HEK293 (cell line): ENCODE results near the gene SUMO3.

ENCODE experiments used
- CTCF ChIA-PET: fragments of 350-600 bp; formaldehyde crosslinking; extraction: SDS; loops from one replicate; lab custom pipeline; 2021; ENCODE audit warnings: antibody characterized with exemption; lab: Yijun Ruan, JAX
- POLR2A ChIA-PET: fragments of 300-600 bp; formaldehyde crosslinking; extraction: SDS; loops from one replicate; lab custom pipeline; 2020; ENCODE audit warnings: antibody characterized with exemption, inconsistent platforms; lab: Yijun Ruan, JAX
- H3K27ac ChIP-seq: fragments of 200-500 bp; sonication (Bioruptor generic); 2 replicates; pipeline ENCODE4 v1.5.1; 2014; ENCODE audit warnings: low read depth, low read length, control low read depth, inconsistent platforms; ENCODE audit errors: extremely low read depth
- H3K36me3 ChIP-seq, 2 experiments: fragments of 200-500 bp in 1 of 2; sonication (Bioruptor generic) in 1 of 2; 1 replicate in 1 of 2; 2 replicates in 1 of 2; pipeline ENCODE4 v1.5.1; 2014 to 2017; ENCODE audit warnings: inconsistent platforms in 2 of 2, low read length in 2 of 2; ENCODE audit not compliant: control insufficient read depth in 2 of 2, insufficient read depth in 1 of 2
- H3K4me1 ChIP-seq: fragments of 200-500 bp; sonication (Bioruptor generic); 2 replicates; pipeline ENCODE4 v1.5.1; 2014; ENCODE audit warnings: mild to moderate bottlenecking, low read length, inconsistent platforms; ENCODE audit not compliant: control insufficient read depth, insufficient read depth
- H3K4me3 ChIP-seq: 2 replicates; pipeline ENCODE4 v1.5.1; 2011; ENCODE audit warnings: low read depth, mild to moderate bottlenecking, control low read depth, low read length, moderate library complexity
- H3K9me3 ChIP-seq: fragments of 200-500 bp; sonication (Bioruptor generic); 2 replicates; pipeline ENCODE4 v1.5.1; 2014; ENCODE audit warnings: low read depth, low read length, inconsistent platforms; ENCODE audit not compliant: control insufficient read depth, insufficient read depth
- GLI2 ChIP-seq: fragments of 450-650 bp; formaldehyde crosslinking; IDR thresholded peaks from 2 replicates; pipeline ENCODE4; 2017; ENCODE audit warnings: missing biosample characterization, missing genetic modification characterization, low read depth, borderline replicate concordance
- GLI4 ChIP-seq: fragments of 450-650 bp; formaldehyde crosslinking; IDR thresholded peaks from 2 replicates; pipeline ENCODE4 v1.5.1; 2016; ENCODE audit warnings: missing biosample characterization, missing genetic modification characterization
- IKZF3 ChIP-seq: fragments of 450-650 bp; IDR thresholded peaks from 2 replicates; pipeline ENCODE4 v1.5.0; 2018; ENCODE audit warnings: missing biosample characterization, mild to moderate bottlenecking, missing genetic modification characterization, moderate library complexity
- INSM2 ChIP-seq: fragments of 450-650 bp; formaldehyde crosslinking; IDR thresholded peaks from 2 replicates; pipeline ENCODE4 v1.5.1; 2016; ENCODE audit warnings: missing biosample characterization, missing genetic modification characterization
- REST ChIP-seq: fragments of 450-650 bp; formaldehyde crosslinking; IDR thresholded peaks from 2 replicates; pipeline ENCODE4 v1.5.1; 2016; ENCODE audit warnings: missing biosample characterization, missing genetic modification characterization
- ZBTB17 ChIP-seq: fragments of 450-650 bp; formaldehyde crosslinking; IDR thresholded peaks from 2 replicates; pipeline ENCODE4 v1.5.1; 2016; ENCODE audit warnings: missing biosample characterization, missing genetic modification characterization
- ZIC2 ChIP-seq: fragments of 450-650 bp; formaldehyde crosslinking; IDR thresholded peaks from 2 replicates; pipeline ENCODE4 v1.5.1; 2016; ENCODE audit warnings: missing biosample characterization, missing genetic modification characterization
- ZNF175 ChIP-seq: fragments of 450-650 bp; formaldehyde crosslinking; IDR thresholded peaks from 2 replicates; pipeline ENCODE4 v1.5.1; 2016; ENCODE audit warnings: missing biosample characterization, missing genetic modification characterization
- ZNF2 ChIP-seq: fragments of 450-650 bp; formaldehyde crosslinking; IDR thresholded peaks from 2 replicates; pipeline ENCODE4 v1.5.1; 2016; ENCODE audit warnings: missing biosample characterization, missing genetic modification characterization
- ZNF211 ChIP-seq: fragments of 450-650 bp; formaldehyde crosslinking; IDR thresholded peaks from 2 replicates; pipeline ENCODE4 v1.5.1; 2016; ENCODE audit warnings: low read depth, missing biosample characterization, missing genetic modification characterization
- ZNF341 ChIP-seq: fragments of 450-650 bp; formaldehyde crosslinking; IDR thresholded peaks from 2 replicates; pipeline ENCODE4; 2016; ENCODE audit warnings: low read depth, missing biosample characterization, missing genetic modification characterization
- ZNF473 ChIP-seq: fragments of 450-650 bp; formaldehyde crosslinking; IDR thresholded peaks from 2 replicates; pipeline ENCODE4 v1.5.1; 2017; ENCODE audit warnings: missing biosample characterization, missing genetic modification characterization
- ZNF558 ChIP-seq: fragments of 450-650 bp; formaldehyde crosslinking; IDR thresholded peaks from 2 replicates; pipeline ENCODE4 v1.5.1; 2016; ENCODE audit warnings: missing biosample characterization, missing genetic modification characterization
- ZNF645 ChIP-seq: fragments of 450-650 bp; formaldehyde crosslinking; IDR thresholded peaks from 2 replicates; pipeline ENCODE4; 2016; ENCODE audit warnings: missing biosample characterization, missing genetic modification characterization
- ZNF660 ChIP-seq: fragments of 450-650 bp; IDR thresholded peaks from 2 replicates; pipeline ENCODE4 v1.5.1; 2018; ENCODE audit warnings: missing biosample characterization, mild to moderate bottlenecking, missing genetic modification characterization
- ZNF670 ChIP-seq: fragments of 450-650 bp; formaldehyde crosslinking; IDR thresholded peaks from 2 replicates; pipeline ENCODE4 v1.5.1; 2016; ENCODE audit warnings: missing biosample characterization, missing genetic modification characterization, low read depth
- ZNF747 ChIP-seq: fragments of 450-650 bp; formaldehyde crosslinking; IDR thresholded peaks from 2 replicates; pipeline ENCODE4 v1.5.1; 2016; ENCODE audit warnings: missing biosample characterization, missing genetic modification characterization
- ZNF768 ChIP-seq: fragments of 450-650 bp; formaldehyde crosslinking; IDR thresholded peaks from 2 replicates; pipeline ENCODE4 v1.5.1; 2018; ENCODE audit warnings: missing biosample characterization, mild to moderate bottlenecking, missing genetic modification characterization
- ZNF785 ChIP-seq: fragments of 450-650 bp; formaldehyde crosslinking; IDR thresholded peaks from 2 replicates; pipeline ENCODE4 v1.5.1; 2016; ENCODE audit warnings: missing biosample characterization, missing genetic modification characterization

The SUMO3 gene

GRCh38 chr21:44854664-44855446 lies 37.0 kb upstream of the SUMO3 start:
- ChIA-PET CTCF (interaction anchor here (1.2 kb wide), 1 partner anchor 9 kb away, joined by 3 read pairs; no protein-coding TSS in a partner anchor), POLR2A (interaction anchor here (0.6 kb wide), 2 partner anchors 16 to 53 kb away, joined by 3 to 10 read pairs; partner anchors contain the start of gene UBE2G2)
- H3K36me3 ChIP-seq: peaks cover under 1 to 94% of the 10 kb centered on the region in 2 experiments; a peak in 2 of 3 replicates
- no peaks in the 10 kb centered on the region for H3K9me3 ChIP-seq
- peak; percentile 44; the same call in 1 of the 2 replicates for TF ChIP-seq ZBTB17 (tag by site-specific recombination)
- no peak for TF ChIP-seq ZIC2
- H3K27ac ChIP-seq: no peak overlapping the region
- no peak overlapping the region for H3K4me3 ChIP-seq
- no peaks in the 10 kb centered on the region for H3K4me1 ChIP-seq

GRCh38 chr21:44854391-44854663 lies 36.5 kb upstream of the SUMO3 start:
- POLR2A ChIA-PET: interaction anchor here (0.6 kb wide), 1 partner anchor 53 kb away, joined by 10 read pairs; the partner anchor contains the start of gene UBE2G2

More at GRCh38 chr21:44854391-44854663, 36.5 kb upstream of the SUMO3 start:
- Histone ChIP-seq H3K27ac (no peak overlapping the region), H3K36me3 (peaks cover 0 to 94% of the 10 kb centered on the region in 2 experiments; a peak in 2 of 3 replicates), H3K4me1 (no peaks in the 10 kb centered on the region), H3K4me3 (no peak overlapping the region), H3K9me3 (no peaks in the 10 kb centered on the region)
- no peak for TF ChIP-seq GLI2 (tag by site-specific recombination)
- TF ChIP-seq GLI4: no peak
- TF ChIP-seq ZNF2: no peak
- TF ChIP-seq ZNF768 (tag by site-specific recombination): no peak
- TF ChIP-seq ZNF341: no peak
- TF ChIP-seq ZNF175 (tag by site-specific recombination): no peak
- no peak for TF ChIP-seq ZNF785 (tag by site-specific recombination)
- no peak for TF ChIP-seq ZNF660 (tag by site-specific recombination)
- TF ChIP-seq ZNF645 (tag by site-specific recombination): no peak
- no peak for TF ChIP-seq ZNF747
- TF ChIP-seq IKZF3 (tag by site-specific recombination): no peak
- no peak for TF ChIP-seq ZNF558 (tag by site-specific recombination)
- TF ChIP-seq REST (tag by site-specific recombination): no peak
- TF ChIP-seq INSM2 (tag by site-specific recombination): no peak
- no peak for TF ChIP-seq ZNF211 (tag by site-specific recombination)
- no peak for TF ChIP-seq ZNF670 (tag by site-specific recombination)
- no peak for TF ChIP-seq ZNF473 (tag by site-specific recombination)
- TF ChIP-seq, all 188 proteins: peak for 0
- CTCF ChIA-PET: no interaction called here
